Measurements from ENCODE around the gene SRM. TPM values are rescaled to one million over a fixed set of nuclear protein-coding genes. Genes with fewer than 3 reads are reported as not detected.
"Not testable (repeated sequence)": the region's sequence is repeated elsewhere in the genome, so short reads cannot be mapped to it uniquely, and the experiment has no call there.

SRM gene
- 39.6 TPM for total RNA-seq

GRCh38 chr1:11059968-11060830, at the start of gene SRM:
TSS of gene SRM (minus strand) at chr1:11060018. CDS start at chr1:11059943, 75 bp downstream.
- DNase-seq (ENCODE audit: low read depth in 2 of 3, low spot score in 2 of 3), result peak; percentile 74 to 92 (median 88)

GRCh38 chr1:11109047-11109760, 49.4 kb upstream of the SRM start:
- no peak for DNase-seq (ENCODE audit: low read depth in 2 of 3, low spot score in 2 of 3)

- no peak for DNase-seq (ENCODE audit: low read depth in 2 of 3, low spot score in 2 of 3)
Observed at GRCh38 chr1:11107599-11107998, 47.8 kb upstream of the SRM start.

- no peak for DNase-seq (ENCODE audit: low read depth in 2 of 3, low spot score in 2 of 3)
Observed at GRCh38 chr1:11105586-11105985, 45.8 kb upstream of the SRM start.

- DNase-seq (ENCODE audit: low read depth in 2 of 3, low spot score in 2 of 3), result no peak
Observed at GRCh38 chr1:11101347-11101746, 41.5 kb upstream of the SRM start.

GRCh38 chr1:11100806-11101205, 41.0 kb upstream of the SRM start:
- DNase-seq (ENCODE audit: low read depth in 2 of 3, low spot score in 2 of 3), result not testable (repeated sequence)

- DNase-seq (ENCODE audit: low read depth in 2 of 3, low spot score in 2 of 3), result no peak
Observed at GRCh38 chr1:11100149-11100493, 40.3 kb upstream of the SRM start.

- peak; percentile 90 to 94 (median 93) for DNase-seq (ENCODE audit: low read depth in 2 of 3, low spot score in 2 of 3)
Observed at GRCh38 chr1:11099310-11100148, 39.7 kb upstream of the SRM start, which contains the start of gene EXOSC10. TSS of gene EXOSC10 (minus strand) at chr1:11099869. CDS start at chr1:11099831, 38 bp downstream.

GRCh38 chr1:11098931-11099309, 39.1 kb upstream of the SRM start:
- no peak for DNase-seq (ENCODE audit: low read depth in 2 of 3, low spot score in 2 of 3)

GRCh38 chr1:11083784-11084183, 24.0 kb upstream of the SRM start:
- DNase-seq (ENCODE audit: low read depth in 2 of 3, low spot score in 2 of 3), result not testable (repeated sequence)

- DNase-seq (ENCODE audit: low read depth in 2 of 3, low spot score in 2 of 3), result no peak
Observed at GRCh38 chr1:11080931-11081330, 21.1 kb upstream of the SRM start.

GRCh38 chr1:11078631-11079030, 18.8 kb upstream of the SRM start:
- no peak for DNase-seq (ENCODE audit: low read depth in 2 of 3, low spot score in 2 of 3)

GRCh38 chr1:11073398-11073797, 13.6 kb upstream of the SRM start:
- not testable (repeated sequence) for DNase-seq (ENCODE audit: low read depth in 2 of 3, low spot score in 2 of 3)

- no peak for DNase-seq (ENCODE audit: low read depth in 2 of 3, low spot score in 2 of 3)
Observed at GRCh38 chr1:11072216-11072917, 12.5 kb upstream of the SRM start.

GRCh38 chr1:11071463-11072215, 11.8 kb upstream of the SRM start:
- no peak for DNase-seq (ENCODE audit: low read depth in 2 of 3, low spot score in 2 of 3)

- no peak for DNase-seq (ENCODE audit: low read depth in 2 of 3, low spot score in 2 of 3)
Observed at GRCh38 chr1:11070876-11071275, 11.1 kb upstream of the SRM start.

GRCh38 chr1:11068600-11069473, 9.0 kb upstream of the SRM start:
- no peak for DNase-seq (ENCODE audit: low read depth in 2 of 3, low spot score in 2 of 3)

- DNase-seq (ENCODE audit: low read depth in 2 of 3, low spot score in 2 of 3), result no peak
Observed at GRCh38 chr1:11067716-11068599, 8.1 kb upstream of the SRM start.
